ENCODE measurements around the gene GIPC2. TPM values are rescaled to one million over a fixed set of nuclear protein-coding genes. Genes with fewer than 3 reads are reported as not detected.
A peak's percentile ranks its signal among the peaks of the same experiment; 100 is the strongest.
"Not testable (repeated sequence)": the region's sequence is repeated elsewhere in the genome, so short reads cannot be mapped to it uniquely, and the experiment has no call there.

Gene GIPC2
- total and polyA plus RNA-seq, 10 of the 15 experiments (the other 5 are each of a cell fraction or from before 2014, with no cell fraction given): 0.03 to 0.23 (median 0.06) TPM; not detected in 2

DNA sequence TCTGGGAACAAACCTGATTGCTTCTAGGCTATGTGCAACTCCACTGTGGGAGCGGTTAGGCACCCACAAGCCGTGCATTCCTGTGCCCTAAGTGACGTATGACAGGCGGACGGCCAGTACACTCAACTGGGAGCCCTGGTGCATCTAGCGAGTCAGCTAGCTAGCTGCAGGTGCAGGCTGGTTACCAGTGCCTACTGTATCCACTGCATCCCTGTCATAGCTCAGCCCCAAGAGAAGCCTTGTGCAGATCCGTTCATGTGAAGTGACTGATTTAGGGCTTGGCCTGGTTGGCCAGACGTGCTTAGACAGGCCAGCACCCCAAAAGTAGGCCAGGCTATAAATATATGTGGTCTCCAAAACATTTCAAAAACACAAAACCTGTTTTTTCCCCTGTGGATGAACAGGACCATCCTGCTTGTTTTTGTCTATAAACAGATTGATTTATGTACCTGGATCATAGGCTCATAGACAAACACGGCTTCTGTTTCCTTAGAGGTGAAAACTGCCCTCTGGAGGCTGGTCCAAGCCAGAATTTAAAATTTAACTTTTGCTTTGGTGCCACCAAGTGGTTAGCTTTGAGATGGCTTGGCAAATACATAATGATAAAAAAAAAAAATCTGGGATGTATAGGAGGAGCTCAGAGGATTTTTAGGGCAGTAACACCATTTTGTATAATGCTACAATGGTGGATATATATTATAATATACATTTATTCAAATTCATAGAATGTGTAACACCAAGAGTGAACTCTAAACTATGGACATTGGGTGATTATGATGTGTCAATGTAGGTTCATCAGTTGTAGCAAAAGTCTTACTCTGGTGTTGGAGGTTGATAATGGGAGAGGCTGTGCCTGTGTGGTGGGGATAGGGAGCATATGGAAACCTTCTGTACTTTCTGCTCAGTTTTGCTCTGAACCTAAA lies 68.5 kb downstream of the GIPC2 start (continued):
- TF ChIP-seq, protein P1, sequence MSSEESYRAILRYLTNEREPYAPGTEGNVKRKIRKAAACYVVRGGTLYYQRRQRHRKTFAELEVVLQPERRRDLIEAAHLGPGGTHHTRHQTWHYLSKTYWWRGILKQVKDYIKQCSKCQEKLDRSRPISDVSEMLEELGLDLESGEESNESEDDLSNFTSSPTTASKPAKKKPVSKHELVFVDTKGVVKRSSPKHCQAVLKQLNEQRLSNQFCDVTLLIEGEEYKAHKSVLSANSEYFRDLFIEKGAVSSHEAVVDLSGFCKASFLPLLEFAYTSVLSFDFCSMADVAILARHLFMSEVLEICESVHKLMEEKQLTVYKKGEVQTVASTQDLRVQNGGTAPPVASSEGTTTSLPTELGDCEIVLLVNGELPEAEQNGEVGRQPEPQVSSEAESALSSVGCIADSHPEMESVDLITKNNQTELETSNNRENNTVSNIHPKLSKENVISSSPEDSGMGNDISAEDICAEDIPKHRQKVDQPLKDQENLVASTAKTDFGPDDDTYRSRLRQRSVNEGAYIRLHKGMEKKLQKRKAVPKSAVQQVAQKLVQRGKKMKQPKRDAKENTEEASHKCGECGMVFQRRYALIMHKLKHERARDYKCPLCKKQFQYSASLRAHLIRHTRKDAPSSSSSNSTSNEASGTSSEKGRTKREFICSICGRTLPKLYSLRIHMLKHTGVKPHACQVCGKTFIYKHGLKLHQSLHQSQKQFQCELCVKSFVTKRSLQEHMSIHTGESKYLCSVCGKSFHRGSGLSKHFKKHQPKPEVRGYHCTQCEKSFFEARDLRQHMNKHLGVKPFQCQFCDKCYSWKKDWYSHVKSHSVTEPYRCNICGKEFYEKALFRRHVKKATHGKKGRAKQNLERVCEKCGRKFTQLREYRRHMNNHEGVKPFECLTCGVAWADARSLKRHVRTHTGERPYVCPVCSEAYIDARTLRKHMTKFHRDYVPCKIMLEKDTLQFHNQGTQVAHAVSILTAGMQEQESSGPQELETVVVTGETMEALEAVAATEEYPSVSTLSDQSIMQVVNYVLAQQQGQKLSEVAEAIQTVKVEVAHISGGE (CRISPR knock-in tag; IDR thresholded peaks at IDR 0.05): no peak
- TF ChIP-seq BMI1 (IDR thresholded peaks at IDR 0.05; ENCODE audit: borderline replicate concordance) (no peak), YY1 (IDR thresholded peaks at IDR 0.05; ENCODE audit: low read depth, low read length) (0 out of 2 replicates have a peak, but pooled peaks have one; percentile 36), SUZ12 (IDR thresholded peaks at IDR 0.05; ENCODE audit: unreplicated experiment) (no peak), ZZZ3 (IDR thresholded peaks at IDR 0.05; ENCODE audit: control insufficient read depth, insufficient read length, low read depth) (no peak), NFIC (IDR thresholded peaks at IDR 0.05; ENCODE audit: low read depth, low read length) (no peak), SMC3 (IDR thresholded peaks at IDR 0.05; ENCODE audit: borderline replicate concordance, low read length) (peak; percentile 92), ZSCAN29 (IDR thresholded peaks at IDR 0.05) (no peak), CHD4 (IDR thresholded peaks at IDR 0.05) (no peak), NFYA (IDR thresholded peaks at IDR 0.05; ENCODE audit: borderline replicate concordance, low read depth, low read length) (no peak), RBBP5 (conservative IDR thresholded peaks at IDR 0.05) (no peak), SRF (IDR thresholded peaks at IDR 0.05; ENCODE audit: low read depth in 2 of 2, low read length in 2 of 2) (no peak), CBX5 (IDR thresholded peaks at IDR 0.05; ENCODE audit: low read depth) (0 out of 2 replicates have a peak, but pooled peaks have one; percentile 42), NBN (IDR thresholded peaks at IDR 0.05) (no peak; the same call in 1 of the 2 replicates)
- TF ChIP-seq, protein P2, sequence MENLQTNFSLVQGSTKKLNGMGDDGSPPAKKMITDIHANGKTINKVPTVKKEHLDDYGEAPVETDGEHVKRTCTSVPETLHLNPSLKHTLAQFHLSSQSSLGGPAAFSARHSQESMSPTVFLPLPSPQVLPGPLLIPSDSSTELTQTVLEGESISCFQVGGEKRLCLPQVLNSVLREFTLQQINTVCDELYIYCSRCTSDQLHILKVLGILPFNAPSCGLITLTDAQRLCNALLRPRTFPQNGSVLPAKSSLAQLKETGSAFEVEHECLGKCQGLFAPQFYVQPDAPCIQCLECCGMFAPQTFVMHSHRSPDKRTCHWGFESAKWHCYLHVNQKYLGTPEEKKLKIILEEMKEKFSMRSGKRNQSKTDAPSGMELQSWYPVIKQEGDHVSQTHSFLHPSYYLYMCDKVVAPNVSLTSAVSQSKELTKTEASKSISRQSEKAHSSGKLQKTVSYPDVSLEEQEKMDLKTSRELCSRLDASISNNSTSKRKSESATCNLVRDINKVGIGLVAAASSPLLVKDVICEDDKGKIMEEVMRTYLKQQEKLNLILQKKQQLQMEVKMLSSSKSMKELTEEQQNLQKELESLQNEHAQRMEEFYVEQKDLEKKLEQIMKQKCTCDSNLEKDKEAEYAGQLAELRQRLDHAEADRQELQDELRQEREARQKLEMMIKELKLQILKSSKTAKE (IDR thresholded peaks at IDR 0.05; ENCODE audit: low read depth, poor library complexity, severe bottlenecking): peak; percentile 28
- TF ChIP-seq, protein P3, sequence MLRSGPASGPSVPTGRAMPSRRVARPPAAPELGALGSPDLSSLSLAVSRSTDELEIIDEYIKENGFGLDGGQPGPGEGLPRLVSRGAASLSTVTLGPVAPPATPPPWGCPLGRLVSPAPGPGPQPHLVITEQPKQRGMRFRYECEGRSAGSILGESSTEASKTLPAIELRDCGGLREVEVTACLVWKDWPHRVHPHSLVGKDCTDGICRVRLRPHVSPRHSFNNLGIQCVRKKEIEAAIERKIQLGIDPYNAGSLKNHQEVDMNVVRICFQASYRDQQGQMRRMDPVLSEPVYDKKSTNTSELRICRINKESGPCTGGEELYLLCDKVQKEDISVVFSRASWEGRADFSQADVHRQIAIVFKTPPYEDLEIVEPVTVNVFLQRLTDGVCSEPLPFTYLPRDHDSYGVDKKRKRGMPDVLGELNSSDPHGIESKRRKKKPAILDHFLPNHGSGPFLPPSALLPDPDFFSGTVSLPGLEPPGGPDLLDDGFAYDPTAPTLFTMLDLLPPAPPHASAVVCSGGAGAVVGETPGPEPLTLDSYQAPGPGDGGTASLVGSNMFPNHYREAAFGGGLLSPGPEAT (IDR thresholded peaks at IDR 0.05; ENCODE audit: low read depth): no peak

DNA sequence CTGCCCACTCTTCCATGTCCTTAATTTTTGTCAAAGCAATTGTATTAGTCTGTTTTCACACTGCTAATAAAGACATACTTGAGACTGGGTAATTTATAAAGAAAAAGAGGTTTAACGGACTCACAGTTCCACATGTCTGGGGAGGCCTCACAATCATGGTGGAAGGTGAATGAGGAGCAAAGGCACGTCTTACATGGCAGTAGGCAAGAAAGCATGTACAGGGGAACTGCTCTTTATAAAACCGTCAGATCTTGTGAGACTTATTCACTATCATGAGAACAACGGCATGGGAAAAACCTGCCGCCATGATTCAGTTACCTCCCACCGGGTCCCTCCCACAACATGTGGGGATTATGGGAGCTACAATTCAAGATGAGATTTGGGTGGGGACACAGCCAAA lies 74.7 kb downstream of the GIPC2 start:
- ATAC-seq: not testable (repeated sequence)

More for the DNA sequence above, 74.7 kb downstream of the GIPC2 start:
- H3K27ac ChIP-seq (ENCODE audit: control insufficient read depth, insufficient read depth); H3K4me3 ChIP-seq; RAD21 ChIA-PET (ENCODE audit: unreplicated experiment); in situ Hi-C loops (cut with MboI); FAIRE-seq; DNase-seq (ENCODE audit: low read depth, low spot score); H3K79me2 ChIP-seq (ENCODE audit: control insufficient read depth, insufficient read depth, low read length); intact Hi-C loops (cut with micrococcal nuclease; ENCODE audit: unreplicated experiment); H2AFZ ChIP-seq (ENCODE audit: control insufficient read depth, low read depth, low read length); H3K36me3 ChIP-seq (ENCODE audit: control insufficient read depth in 2 of 2, insufficient read depth in 2 of 2, low read length in 1 of 2); H3K27me3 ChIP-seq (replicated peaks in 1 of 2; ENCODE audit: control insufficient read depth in 2 of 2, insufficient read depth in 2 of 2, low read length in 1 of 2); H3K9me3 ChIP-seq (replicated peaks; ENCODE audit: control insufficient read depth, insufficient read depth, low read length); H3K4me2 ChIP-seq (ENCODE audit: control insufficient read depth, insufficient read depth); SMC1A ChIA-PET (ENCODE audit: uncharacterized antibody, unreplicated experiment); BruUV-seq (replicated peaks); POLR2A ChIA-PET; H3K9ac ChIP-seq (ENCODE audit: control insufficient read depth, insufficient read depth, low read length); H4K20me1 ChIP-seq (ENCODE audit: control insufficient read depth, insufficient read depth); H3K4me1 ChIP-seq (ENCODE audit: control insufficient read depth, insufficient read depth, low read length): not testable (repeated sequence)
- CTCF ChIA-PET: interaction anchor here (3.4 kb wide), 1 partner anchor 11 kb away, joined by 13 read pairs; no protein-coding TSS in a partner anchor
- 66% methylated on average over 6 of the region's 6 CpGs for WGBS (ENCODE audit: insufficient coverage, insufficient replicate concordance, low lambda C conversion rate, missing lambda C conversion rate)

Measured in GM12878 (cell line).